IgD-negative memory B cell (primary cell): ENCODE data around the gene PDIK1L. TPM values are rescaled to one million over a fixed set of nuclear protein-coding genes. Genes with fewer than 3 reads are reported as not detected.

Source experiments
- polyA plus RNA-seq: library from polyadenylated mRNA; unstranded; fragments of 300-500 nt; fragmentation: Illumina TruSeq; gene quantifications from one replicate; pipeline ENCODE4 v1.2.3, GENCODE V29; 2021

The PDIK1L gene
- polyA plus RNA-seq, 1 donor from 2014 or later: 3.7 TPM

Other genes starting within 250 kb of the PDIK1L start
- gene PAQR7, start 236.1 kb upstream of the PDIK1L start, polyA plus RNA-seq: 0.73 TPM
- gene STMN1, start 205.4 kb upstream of the PDIK1L start, polyA plus RNA-seq: 47.4 TPM
- 8.6 TPM for gene PAFAH2, start 113.8 kb upstream of the PDIK1L start, polyA plus RNA-seq
- not detected for gene EXTL1, start 90.0 kb upstream of the PDIK1L start, polyA plus RNA-seq
- gene SLC30A2, start 65.7 kb upstream of the PDIK1L start, polyA plus RNA-seq: not detected
- gene TRIM63, start 44.2 kb upstream of the PDIK1L start, polyA plus RNA-seq: not detected
- gene FAM110D, start 47.3 kb downstream of the PDIK1L start, polyA plus RNA-seq: not detected
- not detected for gene C1orf232, start 57.1 kb downstream of the PDIK1L start, polyA plus RNA-seq
- gene ZNF593, start 58.1 kb downstream of the PDIK1L start, polyA plus RNA-seq: 43.7 TPM
- gene ZNF593OS, start 60.0 kb downstream of the PDIK1L start, polyA plus RNA-seq: 0.61 TPM
- gene CNKSR1, start 65.7 kb downstream of the PDIK1L start, polyA plus RNA-seq: 2.2 TPM
- gene CATSPER4, start 78.8 kb downstream of the PDIK1L start, polyA plus RNA-seq: not detected
- gene CEP85, start 122.4 kb downstream of the PDIK1L start, polyA plus RNA-seq: 6.6 TPM
- 1,152 TPM for gene SH3BGRL3, start 168.3 kb downstream of the PDIK1L start, polyA plus RNA-seq
- 11.2 TPM for gene UBXN11, start 194.8 kb downstream of the PDIK1L start, polyA plus RNA-seq
- 10,525 TPM for gene CD52, start 206.1 kb downstream of the PDIK1L start, polyA plus RNA-seq
- 3.1 TPM for gene CRYBG2, start 242.3 kb downstream of the PDIK1L start, polyA plus RNA-seq